DMS153 (cell line): Measurements from ENCODE around the gene TEKT5.
"Not testable (repeated sequence)": the region's sequence is repeated elsewhere in the genome, so short reads cannot be mapped to it uniquely, and the experiment has no call there.

Experiments
- DNase-seq: peaks from one replicate; lab custom pipeline; 2025; lab: John Stamatoyannopoulos, UW

Gene TEKT5

DNA sequence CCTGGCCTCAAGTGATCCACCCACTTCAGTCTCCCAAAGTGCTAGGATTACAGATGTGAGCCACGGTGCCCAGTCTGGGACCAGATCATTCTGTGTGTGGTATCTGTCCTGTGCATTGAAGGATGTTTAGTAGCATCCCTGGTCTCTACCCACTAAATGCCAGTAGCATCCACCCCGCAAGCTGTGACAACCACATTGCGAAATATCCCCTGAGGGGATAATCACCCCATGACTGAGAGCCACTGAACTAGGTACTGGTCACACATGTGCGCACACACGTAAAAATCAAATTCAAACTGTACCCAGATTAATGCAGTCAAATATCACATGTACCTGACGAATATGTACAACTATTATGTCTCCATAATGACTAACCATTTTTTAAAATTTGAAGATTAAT lies 35.8 kb downstream of the TEKT5 start:
- no peak for DNase-seq

DNA sequence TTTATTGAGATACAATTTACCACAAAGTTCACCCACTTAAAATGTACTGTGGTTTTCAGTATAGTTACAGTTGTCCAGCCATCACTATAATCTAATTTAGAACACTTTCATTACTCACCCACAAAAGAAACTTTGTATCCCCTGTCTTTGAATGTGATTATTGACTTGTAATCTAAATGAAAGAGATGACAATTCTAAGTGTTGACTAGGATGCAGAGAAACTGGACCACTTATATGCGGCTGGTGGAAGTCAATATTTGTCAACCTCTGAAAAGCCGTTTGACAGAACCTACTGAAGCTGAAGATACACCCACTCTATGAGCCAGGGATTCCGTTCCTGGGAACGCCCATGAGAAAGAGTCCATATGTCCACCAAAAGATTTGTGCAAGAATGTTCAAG lies 36.8 kb downstream of the TEKT5 start:
- no peak for DNase-seq

DNA sequence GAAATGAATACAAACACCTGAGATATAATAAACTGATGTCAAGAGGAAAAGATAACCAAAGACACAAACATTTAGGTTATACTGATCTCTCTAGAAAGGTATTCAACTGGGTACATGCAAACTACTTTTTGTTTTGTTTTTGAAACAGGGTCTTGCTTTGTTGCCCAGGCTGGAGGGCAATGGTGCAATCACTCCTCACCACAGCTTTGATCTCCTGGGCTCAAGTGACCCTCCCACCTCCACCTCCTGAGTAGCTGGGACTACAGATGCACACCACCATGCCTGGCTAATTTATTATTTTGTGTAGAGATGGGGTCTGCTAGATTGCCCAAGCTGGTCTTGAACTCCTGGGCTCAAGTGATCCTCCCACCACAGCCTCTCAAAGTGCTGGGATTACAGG lies 38.1 kb downstream of the TEKT5 start:
- no peak for DNase-seq

DNA sequence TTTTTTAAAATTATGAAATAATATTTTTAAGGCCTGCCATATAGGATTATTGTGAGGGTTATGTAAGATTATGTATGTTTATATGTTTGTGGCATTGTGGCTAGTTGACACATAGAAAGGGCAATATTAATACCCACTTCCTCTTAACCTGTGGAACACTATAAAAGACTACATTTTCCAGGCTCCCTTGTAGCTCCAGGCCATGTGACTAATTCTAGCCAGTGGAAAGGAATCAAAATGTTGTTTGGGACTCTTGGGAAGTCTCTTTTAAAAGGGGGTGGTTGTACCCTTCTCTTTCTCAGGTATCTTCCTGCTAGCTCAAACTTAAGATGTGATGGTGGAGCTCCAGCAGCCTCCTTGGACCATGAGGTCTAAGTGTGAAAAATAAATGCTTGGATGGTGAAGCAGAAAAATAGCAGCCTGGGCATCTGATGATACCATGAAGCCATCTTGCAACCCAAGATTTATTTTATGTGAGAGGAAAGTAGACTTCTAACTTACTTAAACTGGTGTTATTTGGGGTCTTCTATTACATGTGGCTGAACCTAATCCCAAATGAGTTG lies 39.2 kb downstream of the TEKT5 start:
- DNase-seq: no peak

DNA sequence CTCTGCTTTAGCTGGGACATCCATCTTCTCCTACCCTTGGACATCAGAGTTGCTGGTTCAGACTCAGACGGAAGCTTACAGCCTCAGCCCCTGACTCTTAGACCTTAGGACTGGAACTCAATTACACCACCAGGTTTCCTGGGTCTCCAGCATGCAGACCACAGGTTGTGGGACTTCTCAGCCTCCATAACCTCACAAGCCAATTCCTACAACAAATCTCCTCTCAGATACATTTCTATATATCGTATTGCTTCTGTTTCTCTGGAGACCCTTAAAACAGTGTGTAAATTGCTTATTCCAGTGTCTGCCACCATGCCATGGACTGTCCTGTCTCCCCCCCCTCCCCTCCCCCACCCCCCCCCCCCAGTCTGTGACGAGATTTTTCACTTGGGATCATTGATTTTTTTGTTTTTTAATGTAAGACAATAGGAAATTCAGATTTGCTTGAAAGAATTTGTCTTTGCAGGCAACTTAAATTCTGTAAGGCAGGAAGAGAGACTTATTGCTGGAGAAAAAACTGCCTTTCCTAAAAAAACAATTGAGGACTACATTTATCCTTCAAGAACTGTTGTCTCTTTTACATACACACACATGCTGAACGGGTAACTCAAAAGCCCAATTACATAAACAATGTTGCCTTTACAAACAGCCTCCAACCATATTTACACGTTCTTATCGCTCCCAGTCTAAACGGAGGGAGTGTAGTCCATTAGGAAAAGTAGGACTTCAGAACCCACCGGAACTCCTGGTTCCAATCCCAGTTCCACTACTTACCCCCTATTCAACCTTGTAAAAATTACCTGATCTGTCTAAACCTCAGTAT lies 39.9 kb downstream of the TEKT5 start:
- DNase-seq: no peak

DNA sequence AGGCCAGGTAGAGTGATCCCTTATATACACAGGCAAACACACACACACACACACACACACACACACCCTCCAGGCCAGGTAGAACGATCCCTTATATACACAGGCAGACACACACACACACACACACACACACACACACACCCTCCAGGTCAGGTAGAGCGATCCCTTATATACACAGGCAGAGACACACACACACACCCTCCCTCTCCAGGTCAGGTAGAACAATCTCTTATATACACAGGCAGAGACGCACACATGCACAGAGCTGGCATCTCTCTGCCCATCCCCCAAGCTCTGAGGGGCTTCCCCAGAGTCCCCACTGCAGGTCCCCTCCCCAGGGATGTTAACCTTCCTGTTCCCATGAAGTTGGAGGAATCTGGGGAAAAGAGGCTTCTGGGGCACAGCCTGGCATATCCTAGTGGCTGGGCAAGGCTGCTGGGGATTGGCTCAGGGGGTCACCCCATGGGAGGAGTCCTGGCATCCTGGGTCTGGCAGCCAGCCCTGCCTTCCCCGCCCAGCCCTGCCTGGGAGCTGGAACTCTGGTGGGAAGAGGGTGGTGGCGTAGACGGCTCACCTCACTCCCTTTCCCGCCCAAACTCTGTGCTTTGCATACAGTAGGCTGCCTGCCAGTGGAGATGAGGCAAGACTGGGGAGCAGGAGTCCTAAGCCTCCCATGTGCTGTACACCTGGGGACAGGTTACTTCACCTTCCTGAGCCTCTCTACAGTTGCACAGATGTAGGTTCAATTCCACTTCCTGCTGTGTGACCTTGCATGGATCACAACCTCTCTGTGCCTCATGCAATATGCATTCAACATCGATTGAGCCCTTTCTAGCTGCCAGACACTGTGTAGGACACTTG lies 41.8 kb downstream of the TEKT5 start:
- peak; percentile 76 for DNase-seq

DNA sequence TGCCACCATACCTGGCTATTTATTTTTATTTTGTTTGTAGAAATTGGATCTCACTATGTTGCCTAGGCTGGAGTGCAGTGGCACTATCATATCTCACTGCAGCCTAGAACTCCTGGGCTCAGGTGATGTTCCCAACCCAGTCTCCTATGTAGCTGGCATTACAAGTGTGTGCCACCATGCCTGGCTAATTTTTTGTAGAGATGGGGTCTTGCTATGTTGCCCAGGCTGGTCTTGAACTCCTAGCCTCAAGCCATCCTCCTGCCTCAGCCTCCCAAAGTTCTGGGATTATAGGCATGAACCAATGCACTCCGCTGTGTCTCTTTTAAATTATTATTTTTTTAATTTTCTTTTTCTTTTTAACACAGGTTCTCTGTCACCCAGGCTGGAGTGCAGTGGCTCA lies 45.6 kb downstream of the TEKT5 start:
- DNase-seq: not testable (repeated sequence)

DNA sequence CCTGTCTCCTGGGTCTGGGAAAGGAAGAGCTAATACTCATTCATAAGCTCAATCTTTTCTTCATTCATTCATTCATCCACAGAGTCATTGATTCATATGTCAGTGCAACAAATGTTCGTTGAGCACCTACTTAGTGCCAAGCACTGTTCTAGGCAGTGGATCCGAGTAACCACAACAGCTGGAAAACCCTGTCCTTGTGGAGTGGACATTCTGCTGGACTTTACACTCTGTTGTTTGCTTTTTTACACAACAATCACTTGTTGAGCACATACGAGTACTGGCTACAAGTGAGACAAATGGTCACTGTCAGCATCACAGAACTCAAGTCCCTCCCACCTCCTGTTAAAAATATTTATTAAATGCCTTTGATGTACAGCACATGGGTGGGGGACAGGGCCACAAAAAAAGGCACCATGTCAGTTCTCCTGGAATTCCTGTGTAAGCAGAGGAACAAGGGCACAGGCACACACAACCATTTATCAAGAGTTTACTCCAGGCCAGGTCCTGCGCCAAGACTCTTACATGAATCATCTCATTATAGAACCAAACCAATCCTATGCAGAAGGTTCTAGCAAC lies 46.9 kb downstream of the TEKT5 start:
- DNase-seq: no peak

DNA sequence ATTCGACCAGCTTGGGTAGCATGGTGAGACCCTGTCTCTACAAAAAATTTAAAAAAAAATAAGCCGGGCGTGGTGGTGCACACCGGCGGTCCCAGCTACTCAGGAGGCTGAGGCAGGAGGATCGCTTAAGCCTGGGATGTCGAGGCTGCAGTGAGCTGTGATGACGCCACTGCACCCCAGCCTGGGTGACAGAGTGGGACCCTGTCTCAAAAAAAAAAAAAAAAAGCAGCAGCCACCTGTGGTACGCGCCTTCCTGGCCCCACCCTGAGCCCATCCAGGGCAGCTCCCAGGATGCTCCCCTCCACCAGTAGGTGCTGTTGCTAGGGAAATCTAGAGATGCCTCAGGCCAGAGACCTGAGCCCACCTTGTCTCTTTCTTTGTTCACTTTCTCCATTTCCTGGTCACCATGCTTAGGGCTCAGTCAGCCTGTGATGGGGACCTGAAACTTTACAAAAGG lies 47.4 kb downstream of the TEKT5 start:
- DNase-seq: no peak

DNA sequence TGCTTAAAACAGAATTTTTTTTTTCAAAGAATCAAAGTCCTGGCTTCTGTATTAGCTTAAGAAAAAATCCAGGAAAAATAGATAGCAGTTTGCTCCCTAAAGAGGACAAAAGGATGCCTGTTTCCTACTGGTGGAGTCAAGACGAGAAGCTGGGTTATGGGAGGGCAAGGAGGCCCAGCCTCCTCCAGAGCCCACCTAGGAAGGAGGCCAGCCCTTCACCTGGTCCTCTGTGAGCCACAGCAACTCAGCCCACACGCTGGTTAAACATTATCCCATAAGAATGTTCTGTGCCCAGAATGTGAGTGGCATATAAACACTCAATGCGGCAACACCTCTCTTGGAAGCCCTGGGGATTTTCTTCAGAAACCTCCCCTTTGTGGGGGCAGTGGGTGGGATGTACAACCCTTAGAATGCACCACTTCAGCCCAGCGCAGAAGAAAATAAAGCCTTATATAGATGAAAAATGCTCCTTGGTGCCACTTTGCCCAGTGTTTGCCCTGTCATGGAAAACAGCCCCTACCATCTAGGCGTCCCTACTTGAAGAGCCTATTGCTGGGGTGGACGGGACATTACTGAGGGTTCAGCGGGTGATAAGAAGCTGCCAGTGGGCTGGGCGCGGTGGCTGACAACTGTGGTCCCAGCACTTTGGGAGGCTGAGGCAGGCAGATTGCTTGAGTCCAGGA lies 48.0 kb downstream of the TEKT5 start:
- no peak for DNase-seq

DNA sequence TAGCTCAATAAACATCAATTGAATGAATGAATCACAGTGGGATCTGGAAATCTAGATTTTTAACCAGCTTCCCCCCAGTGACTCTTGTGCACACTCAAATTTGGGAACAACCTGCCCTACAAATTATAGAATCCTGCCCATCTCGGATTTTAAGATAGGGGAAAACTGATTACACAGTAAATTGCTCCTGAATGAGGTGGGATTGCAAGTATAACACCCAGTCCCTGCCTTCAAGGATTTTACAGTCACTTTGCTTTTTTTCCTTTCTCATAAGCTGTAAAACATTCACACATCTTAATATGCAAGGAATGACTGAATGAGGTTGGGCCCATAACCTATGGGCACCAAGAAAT lies 48.5 kb downstream of the TEKT5 start:
- no peak for DNase-seq

DNA sequence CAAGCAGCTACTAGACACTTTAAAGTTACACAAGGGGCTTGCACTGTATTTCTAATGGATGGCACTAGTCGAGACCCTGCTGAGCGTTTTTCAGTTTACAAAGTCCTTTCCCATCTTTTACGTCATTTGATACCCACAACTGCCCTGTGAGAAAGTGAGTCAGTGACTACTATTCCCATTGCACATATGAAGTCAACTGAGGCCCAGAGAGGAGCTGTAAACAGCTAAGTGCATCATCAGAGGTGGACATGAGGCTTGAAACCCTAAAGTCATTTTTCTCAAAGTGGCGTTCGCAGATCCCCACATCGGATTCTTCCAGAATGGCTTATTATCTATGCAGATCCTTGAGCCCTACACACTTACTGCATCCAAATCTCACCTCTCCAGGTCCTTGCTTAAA lies 50.6 kb downstream of the TEKT5 start:
- no peak for DNase-seq

DNA sequence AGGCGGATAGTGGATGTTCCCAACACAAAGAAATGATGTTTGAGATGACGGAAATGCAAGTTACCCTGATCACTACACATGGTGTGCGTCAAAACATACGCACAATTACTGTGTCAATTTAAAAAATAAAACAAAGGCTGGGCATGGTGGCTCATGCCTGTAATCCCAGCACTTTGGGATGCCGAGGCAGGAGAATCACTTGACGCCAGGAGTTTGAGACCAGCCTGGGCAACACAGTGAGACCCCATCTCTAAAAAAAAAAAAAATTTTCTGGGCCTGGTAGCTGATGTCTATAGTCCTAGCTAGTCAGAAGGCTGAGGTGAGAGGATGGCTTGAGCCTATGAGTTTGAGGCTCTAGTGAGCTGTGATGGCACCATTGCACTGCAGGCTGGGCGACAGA lies 51.8 kb downstream of the TEKT5 start:
- no peak for DNase-seq

DNA sequence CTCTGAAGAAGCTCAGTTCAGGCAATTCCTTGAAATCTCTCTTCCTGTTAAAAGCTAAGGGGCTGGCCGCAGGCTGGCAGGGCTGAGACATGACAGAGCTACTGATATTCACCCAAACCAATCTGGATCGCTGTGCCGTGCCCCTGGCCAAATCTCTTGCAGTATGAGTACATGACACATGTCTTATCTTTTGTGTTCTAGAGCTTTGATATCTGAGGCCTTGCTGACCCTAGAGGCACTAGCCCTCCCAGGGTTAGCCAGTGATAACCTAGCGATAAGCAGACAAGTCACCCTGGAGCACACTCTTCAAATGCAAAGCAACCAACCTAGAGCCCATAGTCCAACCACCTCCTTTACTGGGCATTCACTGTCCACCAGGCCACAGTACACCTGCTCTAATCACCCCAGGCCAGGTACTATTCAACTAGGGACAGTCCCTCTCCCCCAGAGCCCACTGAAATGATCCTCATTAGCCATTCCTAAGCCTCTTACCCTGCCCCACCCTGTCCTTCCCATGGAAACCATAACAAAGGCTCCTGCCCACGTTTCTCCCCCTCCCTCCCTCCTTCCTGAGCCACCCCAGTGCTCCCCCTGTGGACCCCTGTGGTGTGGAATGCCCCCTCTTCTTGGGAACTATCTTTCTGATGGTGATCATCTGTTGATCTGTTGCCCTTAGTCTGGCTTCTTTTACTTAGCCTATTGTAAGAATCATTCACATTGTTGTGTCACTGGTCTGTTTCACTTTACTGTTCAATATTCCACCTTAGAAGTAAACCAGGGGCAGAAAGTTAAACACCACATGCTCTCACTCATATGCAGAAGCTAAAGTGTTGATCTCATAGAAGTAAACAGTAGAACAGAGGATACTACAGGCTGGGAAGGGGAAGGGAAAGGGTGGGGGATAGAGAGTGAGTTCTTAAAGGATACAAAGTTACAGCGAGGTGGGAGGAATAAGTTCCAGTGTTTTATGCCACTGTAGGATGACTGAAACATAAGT lies 52.5 kb downstream of the TEKT5 start:
- no peak for DNase-seq

DNA sequence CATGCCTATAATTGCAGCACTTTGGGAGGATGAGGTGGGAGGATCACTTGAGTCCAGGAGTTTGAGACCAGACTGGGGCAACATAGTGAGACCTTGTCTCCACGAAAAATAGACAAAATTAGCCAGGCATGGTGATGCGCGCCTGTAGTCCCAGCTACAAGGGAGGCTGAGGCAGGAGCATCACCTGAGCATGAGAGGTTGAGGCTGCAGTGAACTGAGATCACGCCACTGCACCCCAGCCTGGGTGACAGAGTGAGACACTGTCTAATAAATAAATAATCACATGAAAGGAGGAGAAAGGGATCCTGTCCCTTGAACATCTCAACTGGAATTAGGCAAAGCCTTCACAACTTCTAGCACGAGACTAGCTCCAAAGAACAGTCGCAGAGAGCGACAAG lies 53.2 kb downstream of the TEKT5 start:
- no peak for DNase-seq

DNA sequence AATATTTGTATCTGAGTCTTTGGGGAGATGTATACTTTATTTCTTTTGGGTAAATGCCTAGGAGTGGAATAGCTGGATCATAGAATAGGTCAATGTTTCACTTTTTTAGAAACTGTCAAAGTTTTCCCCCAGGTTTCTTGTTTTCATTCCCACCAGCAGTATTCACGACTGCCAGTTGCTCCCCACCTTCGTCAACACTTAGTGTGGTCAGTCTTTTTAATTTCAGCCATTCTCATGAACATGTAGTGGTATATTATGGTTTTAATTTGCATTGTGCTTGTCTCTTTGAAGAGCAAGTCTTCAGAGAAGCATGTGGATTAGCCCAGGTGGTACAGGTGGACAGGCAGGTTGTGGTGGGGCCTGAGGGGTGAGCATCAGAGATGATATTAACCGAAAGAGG lies 53.8 kb downstream of the TEKT5 start:
- DNase-seq: no peak

DNA sequence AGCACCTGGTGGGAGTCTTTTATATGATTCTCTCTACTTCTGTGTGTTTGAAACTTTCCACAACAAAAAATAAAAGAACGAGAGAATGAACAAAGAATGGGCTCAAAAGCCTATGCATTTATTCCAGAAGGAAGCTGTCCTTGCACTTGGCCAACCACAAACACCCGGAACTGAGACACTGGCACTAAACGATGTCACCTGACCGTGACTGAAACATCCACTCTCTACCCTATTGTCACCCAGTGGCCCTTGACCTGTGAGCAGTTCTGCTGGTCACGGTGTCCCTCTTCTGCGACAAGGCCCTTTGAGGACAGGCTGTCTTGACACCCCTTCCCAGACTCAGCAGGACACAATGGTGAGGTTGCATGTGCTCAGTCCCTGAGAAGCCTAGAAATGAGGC lies 56.6 kb downstream of the TEKT5 start:
- DNase-seq: no peak

DNA sequence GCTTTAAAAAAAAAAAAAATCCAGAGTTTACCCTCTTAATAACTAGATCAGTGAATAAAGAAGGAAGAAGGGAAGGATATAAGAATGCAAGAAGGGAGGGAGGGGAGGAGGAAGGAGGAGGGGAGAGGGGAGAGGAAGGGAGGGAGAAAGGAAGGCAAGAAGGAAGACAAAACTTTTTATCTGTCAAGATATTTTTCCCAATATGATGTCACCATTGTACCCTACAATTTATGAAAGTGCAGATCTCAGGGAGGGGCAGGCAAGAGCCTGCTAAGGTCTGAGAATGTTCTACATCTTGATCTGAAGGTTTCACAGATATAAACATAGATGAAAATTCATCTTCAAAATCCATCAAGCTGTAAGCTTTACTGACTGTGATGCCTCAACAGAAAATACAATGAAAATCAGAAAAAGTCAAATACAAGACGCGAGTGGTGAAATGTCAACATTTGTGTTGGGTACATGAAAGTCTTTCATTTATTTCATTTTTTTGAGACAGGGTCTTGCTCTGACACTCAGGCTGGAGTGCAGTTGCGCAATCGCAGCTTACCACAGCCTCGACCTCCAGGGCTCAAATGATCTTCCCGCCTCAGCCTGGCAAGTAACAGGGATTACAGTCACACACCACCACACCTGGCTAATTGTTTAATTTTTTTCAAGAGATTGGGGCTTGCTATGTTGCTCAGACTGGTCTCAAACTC lies 57.2 kb downstream of the TEKT5 start:
- no peak for DNase-seq

DNA sequence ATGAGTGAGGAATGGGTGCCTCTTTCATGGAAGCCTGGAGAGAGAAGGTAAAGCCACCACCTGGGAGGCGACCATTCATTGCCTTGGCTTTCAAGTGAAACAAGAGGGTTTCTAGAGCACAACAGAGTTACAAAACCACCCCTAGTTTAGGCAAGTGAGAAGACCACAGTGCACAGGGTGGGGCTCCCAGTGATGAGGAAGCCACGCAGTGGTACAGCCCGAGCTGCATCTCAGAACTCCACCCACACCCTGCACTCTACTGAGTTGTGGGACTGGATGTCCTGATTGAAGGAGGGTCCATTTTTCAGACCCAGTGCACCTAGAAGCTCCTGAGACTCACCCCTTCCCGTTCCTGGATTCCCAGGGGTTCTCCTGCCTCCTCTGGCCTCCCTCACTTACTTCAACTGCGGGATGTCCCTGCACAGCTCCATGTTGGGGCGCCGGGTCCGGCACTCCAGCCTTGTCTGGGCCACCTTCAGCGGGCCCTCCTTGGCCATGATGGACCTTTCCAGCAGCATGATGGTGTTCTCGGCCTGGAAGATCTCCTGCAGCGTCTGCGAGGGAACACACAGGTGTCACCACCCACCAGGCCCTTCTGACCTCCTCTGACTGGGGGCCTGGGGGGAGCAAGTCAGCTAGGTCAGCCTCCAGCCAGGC lies 59.2 kb downstream of the TEKT5 start:
- DNase-seq: no peak

DNA sequence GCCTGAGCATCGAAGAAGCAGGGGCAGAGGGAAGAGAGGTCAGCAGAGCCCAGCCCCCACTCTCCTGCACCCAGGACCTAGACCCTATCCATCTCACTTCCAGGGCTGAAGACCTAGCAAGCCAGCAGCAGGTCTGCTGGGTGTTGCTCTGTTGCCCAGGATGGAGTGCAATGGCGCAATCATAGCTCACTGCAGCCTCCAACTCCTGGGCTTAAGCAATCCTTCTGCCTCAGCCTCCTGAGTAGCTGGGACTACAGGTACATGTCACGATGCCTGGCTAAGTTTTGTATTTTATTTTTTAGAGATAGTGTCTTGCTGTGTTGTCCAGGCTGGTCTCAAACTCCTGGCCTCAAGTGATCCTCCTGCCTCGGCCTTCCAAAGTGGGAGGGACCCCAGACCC lies 61.3 kb downstream of the TEKT5 start:
- not testable (repeated sequence) for DNase-seq
